SU-DHL-6 (cell line): ENCODE measurements around the gene AGAP1.

ENCODE experiments used
- H2AFZ ChIP-seq: fragments of 200-600 bp; sonication (generic); 2 replicates; pipeline ENCODE4 v1.6.1; 2014; ENCODE audit warnings: low read depth, mild to moderate bottlenecking, moderate library complexity, mixed read lengths, antibody characterized with exemption, low read length; ENCODE audit not compliant: severe bottlenecking
- H3F3A ChIP-seq: fragments of 200-600 bp; shearing (Covaris generic); 2 replicates; pipeline ENCODE4 v1.6.0; 2016; ENCODE audit warnings: antibody characterized with exemption, mild to moderate bottlenecking; ENCODE audit not compliant: insufficient read depth
- H3K27ac ChIP-seq: fragments of 200-600 bp; sonication (generic); 2 replicates; pipeline ENCODE4 v1.5.1; 2016; ENCODE audit warnings: low read depth, mild to moderate bottlenecking, low read length, moderate library complexity, mixed read lengths
- H3K27me3 ChIP-seq: fragments of 200-600 bp; sonication (generic), shearing (Covaris generic); 2 replicates; pipeline ENCODE4 v1.6.0; 2014; ENCODE audit warnings: mild to moderate bottlenecking, low read length
- H3K36me3 ChIP-seq: fragments of 200-600 bp; sonication (generic); 2 replicates; pipeline ENCODE4 v1.6.1; 2014; ENCODE audit warnings: mild to moderate bottlenecking, low read length, mixed read lengths
- H3K4me2 ChIP-seq: fragments of 300-600, 200-600 bp; shearing (Covaris generic), sonication (generic); 2 replicates; pipeline ENCODE4 v1.6.0; 2014; ENCODE audit warnings: low read length, low read depth, mild to moderate bottlenecking; ENCODE audit not compliant: poor library complexity, severe bottlenecking
- H3K4me3 ChIP-seq: fragments of 200-600 bp; sonication (generic); 2 replicates; pipeline ENCODE4 v1.5.1; 2014; ENCODE audit warnings: antibody characterized with exemption, low read length, mild to moderate bottlenecking, mixed read lengths; ENCODE audit not compliant: insufficient read depth, poor library complexity, severe bottlenecking
- H3K79me2 ChIP-seq: fragments of 200-600 bp; sonication (generic); 2 replicates; pipeline ENCODE4 v1.6.1; 2014; ENCODE audit warnings: mild to moderate bottlenecking, low read length, moderate library complexity; ENCODE audit not compliant: insufficient read depth
- H3K9ac ChIP-seq: fragments of 200-600 bp; sonication (generic); 2 replicates; pipeline ENCODE4 v1.7.0; 2014; ENCODE audit warnings: mild to moderate bottlenecking, low read length
- H3K9me2 ChIP-seq: fragments of 200-600 bp; sonication (generic); replicated peaks from 2 replicates; pipeline ENCODE4 v1.6.1; 2014; ENCODE audit warnings: low read length; ENCODE audit not compliant: insufficient read depth
- H3K9me3 ChIP-seq: fragments of 200-600 bp; sonication (generic); 2 replicates; pipeline ENCODE4 v1.6.1; 2014; ENCODE audit warnings: low read length, mixed read lengths; ENCODE audit not compliant: insufficient read depth
- H4K20me1 ChIP-seq: fragments of 200-600 bp; sonication (generic); 2 replicates; pipeline ENCODE4 v1.6.1; 2014; ENCODE audit warnings: low read depth, mild to moderate bottlenecking, antibody characterized with exemption, low read length, moderate library complexity, mixed read lengths
- CTCF ChIP-seq: fragments of 200-600 bp; sonication (generic); IDR thresholded peaks from one replicate; pipeline ENCODE4 v1.5.1; 2017; ENCODE audit warnings: antibody characterized with exemption, mild to moderate bottlenecking, low read length, moderate library complexity; ENCODE audit not compliant: insufficient read depth, poor library complexity, severe bottlenecking
- EZH2phosphoT487 ChIP-seq: fragments of 200-600 bp; sonication (generic), shearing (Covaris generic); conservative IDR thresholded peaks from 2 replicates; pipeline ENCODE4 v1.6.1; 2018; ENCODE audit warnings: mild to moderate bottlenecking, antibody characterized with exemption, low read length, moderate library complexity, mixed read lengths

Gene AGAP1

GRCh38 chr2:236105955-236106607 is 612.2 kb downstream of the AGAP1 start:
- TF ChIP-seq EZH2phosphoT487 (no peak), CTCF (no peak)
- Histone ChIP-seq H3F3A (no peaks in the 10 kb centered on the region), H4K20me1 (no peaks in the 10 kb centered on the region), H3K9me2 (no peaks in the 10 kb centered on the region), H2AFZ (no peak overlapping the region), H3K27ac (no peak overlapping the region), H3K4me2 (no peak overlapping the region), H3K36me3 (no peaks in the 10 kb centered on the region), H3K9me3 (no peaks in the 10 kb centered on the region), H3K4me3 (no peak overlapping the region), H3K79me2 (no peaks in the 10 kb centered on the region), H3K9ac (no peak overlapping the region), H3K27me3 (no peaks in the 10 kb centered on the region)

- Histone ChIP-seq H3K79me2 (no peaks in the 10 kb centered on the region), H3K9me2 (no peaks in the 10 kb centered on the region), H3K36me3 (no peaks in the 10 kb centered on the region), H3F3A (no peaks in the 10 kb centered on the region), H3K4me3 (no peak overlapping the region), H3K27me3 (no peaks in the 10 kb centered on the region), H2AFZ (no peak overlapping the region), H4K20me1 (no peaks in the 10 kb centered on the region), H3K9me3 (no peaks in the 10 kb centered on the region), H3K27ac (no peak overlapping the region), H3K9ac (no peak overlapping the region), H3K4me2 (no peak overlapping the region)
- no peak for TF ChIP-seq EZH2phosphoT487
Measured at GRCh38 chr2:236106761-236107160, 612.9 kb downstream of the AGAP1 start.

GRCh38 chr2:236107536-236107935 is 613.7 kb downstream of the AGAP1 start:
- TF ChIP-seq CTCF (no peak), EZH2phosphoT487 (no peak)
- Histone ChIP-seq H3K4me2 (no peak overlapping the region), H3K9me2 (no peaks in the 10 kb centered on the region), H3K27me3 (no peaks in the 10 kb centered on the region), H3K27ac (no peak overlapping the region), H4K20me1 (no peaks in the 10 kb centered on the region), H3K4me3 (no peak overlapping the region), H3K36me3 (no peaks in the 10 kb centered on the region), H3K9ac (no peak overlapping the region), H3K79me2 (no peaks in the 10 kb centered on the region), H3F3A (no peaks in the 10 kb centered on the region), H2AFZ (no peak overlapping the region), H3K9me3 (no peaks in the 10 kb centered on the region)

- Histone ChIP-seq H3F3A (no peaks in the 10 kb centered on the region), H3K9me2 (no peaks in the 10 kb centered on the region), H4K20me1 (no peaks in the 10 kb centered on the region), H3K4me3 (no peak overlapping the region), H3K27me3 (no peaks in the 10 kb centered on the region), H3K27ac (no peak overlapping the region), H2AFZ (no peak overlapping the region), H3K4me2 (no peak overlapping the region), H3K79me2 (no peaks in the 10 kb centered on the region), H3K9ac (no peak overlapping the region), H3K9me3 (no peaks in the 10 kb centered on the region), H3K36me3 (no peaks in the 10 kb centered on the region)
- TF ChIP-seq CTCF: no peak
- no peak for TF ChIP-seq EZH2phosphoT487
Measured at GRCh38 chr2:236107942-236108625, 614.2 kb downstream of the AGAP1 start.
